Measurements from ENCODE around the gene STAP2. TPM values are rescaled to one million over a fixed set of nuclear protein-coding genes. Genes with fewer than 3 reads are reported as not detected.

The STAP2 gene
- total and polyA plus RNA-seq, 2 donors (not counting 3 experiments of a cell fraction or from before 2014, with no cell fraction given), result 12.2 to 21.7 TPM

GRCh38 chr19:4295972-4296771, 42.5 kb downstream of the STAP2 start:
- FAIRE-seq, result no peak
- H3K9ac ChIP-seq (replicated peaks; ENCODE audit: extremely low read depth, insufficient read depth, low read length), result no peak overlapping the region
- no peaks in the 10 kb centered on the region for H3K79me2 ChIP-seq (ENCODE audit: control insufficient read depth, insufficient read depth, low read length)
- no peaks in the 10 kb centered on the region for H3K9me3 ChIP-seq (replicated peaks; ENCODE audit: control insufficient read depth, insufficient read depth, low read length)
- H3K27ac ChIP-seq (ENCODE audit: insufficient read depth, low read depth, low read length), result no peak overlapping the region
- H3K4me1 ChIP-seq (ENCODE audit: control insufficient read depth, extremely low read depth, insufficient read depth, low read length), result no peaks in the 10 kb centered on the region
- dilution Hi-C loops (cut with MboI; ENCODE audit: extremely low pct_ligation_motif_present, low sequenced_read_pairs) (no loop called here), intact Hi-C loops (cut with micrococcal nuclease) (no loop called here)
- ChIA-PET POLR2A (interaction anchor here (0.5 kb wide), 1 partner anchor 15 kb away, joined by 3 read pairs; no protein-coding TSS in a partner anchor), CTCF (interaction anchor here (0.6 to 2.0 kb wide), 4 partner anchors 20 to 56 kb away, joined by 3 to 7 read pairs (median 5); no protein-coding TSS in a partner anchor)
- no peak overlapping the region for H3K4me2 ChIP-seq (ENCODE audit: insufficient read depth, low read length)
- DNase-seq (ENCODE audit: low read depth, low spot score), result peak; percentile 18
- no peaks in the 10 kb centered on the region for H3K36me3 ChIP-seq (ENCODE audit: control insufficient read depth in 2 of 2, extremely low read depth in 1 of 2, insufficient read depth in 2 of 2, low read length in 2 of 2)
- H3K27me3 ChIP-seq (ENCODE audit: control insufficient read depth in 2 of 2, insufficient read depth in 2 of 2, low read length in 2 of 2), result no peaks in the 10 kb centered on the region
- no peak overlapping the region for H3K4me3 ChIP-seq (replicated peaks in 1 of 3; ENCODE audit: insufficient read depth in 1 of 3, low read depth in 1 of 3, low read length in 3 of 3)
- no peak overlapping the region for H2AFZ ChIP-seq (ENCODE audit: low read depth, low read length)
- no TSS peak for BruUV-seq (replicated peaks)
- no peaks in the 10 kb centered on the region for H3K9me1 ChIP-seq (replicated peaks; ENCODE audit: control insufficient read depth, extremely low read depth, insufficient read depth, low read length)
- H4K20me1 ChIP-seq (replicated peaks; ENCODE audit: control insufficient read depth, extremely low read depth, insufficient read depth, low read length), result no peaks in the 10 kb centered on the region
- TF ChIP-seq POLR2A (IDR thresholded peaks at IDR 0.05; ENCODE audit: low read depth, low read length), result no peak
- TF ChIP-seq CTCF (IDR thresholded peaks at IDR 0.05; ENCODE audit: extremely low read depth in 1 of 2, insufficient read depth in 1 of 2, low read depth in 1 of 2, low read length in 2 of 2), result no peak
- no peak for TF ChIP-seq FOS (IDR thresholded peaks at IDR 0.05; ENCODE audit: borderline replicate concordance, insufficient read depth, low read length)
- no peak for TF ChIP-seq GATA2 (IDR thresholded peaks at IDR 0.05; ENCODE audit: insufficient read depth, insufficient read length, low read depth, low read length)
- TF ChIP-seq, protein P1, sequence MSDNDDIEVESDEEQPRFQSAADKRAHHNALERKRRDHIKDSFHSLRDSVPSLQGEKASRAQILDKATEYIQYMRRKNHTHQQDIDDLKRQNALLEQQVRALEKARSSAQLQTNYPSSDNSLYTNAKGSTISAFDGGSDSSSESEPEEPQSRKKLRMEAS (IDR thresholded peaks at IDR 0.05; ENCODE audit: insufficient read depth, insufficient read length), result no peak
- TF ChIP-seq EZH2 (IDR thresholded peaks at IDR 0.05; ENCODE audit: borderline replicate concordance, low read depth, low read length, severe bottlenecking), result no peak
- TF ChIP-seq POLR2AphosphoS5 (IDR thresholded peaks at IDR 0.05; ENCODE audit: insufficient read depth, low read depth, low read length), result no peak
- no peak for TF ChIP-seq MYC (IDR thresholded peaks at IDR 0.05; ENCODE audit: low read depth, low read length)
